ENCODE results near the gene ZNF407.

The ZNF407 gene

GRCh38 chr18:75053028-75053629, 455.5 kb downstream of the ZNF407 start:
- DNase-seq (ENCODE audit: low read depth) = no peak

- DNase-seq (ENCODE audit: low read depth) = no peak
Observed at GRCh38 chr18:75054046-75054445, 456.4 kb downstream of the ZNF407 start.

- DNase-seq (ENCODE audit: low read depth) = no peak
Observed at GRCh38 chr18:75054611-75055010, 456.9 kb downstream of the ZNF407 start.

GRCh38 chr18:75057169-75057960, 459.7 kb downstream of the ZNF407 start:
- DNase-seq (ENCODE audit: low read depth) = no peak

GRCh38 chr18:75060185-75060584, 462.5 kb downstream of the ZNF407 start:
- no peak for DNase-seq (ENCODE audit: low read depth)

GRCh38 chr18:75062297-75062886, 464.7 kb downstream of the ZNF407 start:
- DNase-seq (ENCODE audit: low read depth) = no peak

GRCh38 chr18:75063196-75063595, 465.5 kb downstream of the ZNF407 start:
- DNase-seq (ENCODE audit: low read depth) = no peak

GRCh38 chr18:75063615-75064512, 466.2 kb downstream of the ZNF407 start:
- no peak for DNase-seq (ENCODE audit: low read depth)

- no peak for DNase-seq (ENCODE audit: low read depth)
Observed at GRCh38 chr18:75064513-75064905, 466.8 kb downstream of the ZNF407 start.

- DNase-seq (ENCODE audit: low read depth) = no peak
Observed at GRCh38 chr18:75065251-75066000, 467.8 kb downstream of the ZNF407 start.

- no peak for DNase-seq (ENCODE audit: low read depth)
Observed at GRCh38 chr18:75066021-75066880, 468.6 kb downstream of the ZNF407 start.

GRCh38 chr18:75066936-75067335, 469.3 kb downstream of the ZNF407 start:
- no peak for DNase-seq (ENCODE audit: low read depth)

GRCh38 chr18:75067996-75068645, 470.5 kb downstream of the ZNF407 start:
- no peak for DNase-seq (ENCODE audit: low read depth)

- DNase-seq (ENCODE audit: low read depth) = no peak
Observed at GRCh38 chr18:75068682-75069435, 471.2 kb downstream of the ZNF407 start.

GRCh38 chr18:75070235-75070624, 472.6 kb downstream of the ZNF407 start:
- no peak for DNase-seq (ENCODE audit: low read depth)

GRCh38 chr18:75070625-75071483, 473.2 kb downstream of the ZNF407 start:
- DNase-seq (ENCODE audit: low read depth) = peak; percentile 13

GRCh38 chr18:75071484-75071785, 473.8 kb downstream of the ZNF407 start:
- no peak for DNase-seq (ENCODE audit: low read depth)

- DNase-seq (ENCODE audit: low read depth) = no peak
Observed at GRCh38 chr18:75071866-75072671, 474.4 kb downstream of the ZNF407 start.
